ENCODE results near the gene ABHD11.
"Not testable (repeated sequence)": the region's sequence is repeated elsewhere in the genome, so short reads cannot be mapped to it uniquely, and the experiment has no call there.

ABHD11 gene, protein sequence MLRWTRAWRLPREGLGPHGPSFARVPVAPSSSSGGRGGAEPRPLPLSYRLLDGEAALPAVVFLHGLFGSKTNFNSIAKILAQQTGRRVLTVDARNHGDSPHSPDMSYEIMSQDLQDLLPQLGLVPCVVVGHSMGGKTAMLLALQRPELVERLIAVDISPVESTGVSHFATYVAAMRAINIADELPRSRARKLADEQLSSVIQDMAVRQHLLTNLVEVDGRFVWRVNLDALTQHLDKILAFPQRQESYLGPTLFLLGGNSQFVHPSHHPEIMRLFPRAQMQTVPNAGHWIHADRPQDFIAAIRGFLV

GRCh38 chr7:73738612-73739386, at the start of gene ABHD11:
Gene ABHD11 (minus strand): TSS chr7:73738802. CDS start chr7:73738770, 32 bp downstream.
- DNase-seq (ENCODE audit: extremely low spot score, insufficient read length, low read depth) (peak; percentile 97), FAIRE-seq (peak; percentile 97)

DNA sequence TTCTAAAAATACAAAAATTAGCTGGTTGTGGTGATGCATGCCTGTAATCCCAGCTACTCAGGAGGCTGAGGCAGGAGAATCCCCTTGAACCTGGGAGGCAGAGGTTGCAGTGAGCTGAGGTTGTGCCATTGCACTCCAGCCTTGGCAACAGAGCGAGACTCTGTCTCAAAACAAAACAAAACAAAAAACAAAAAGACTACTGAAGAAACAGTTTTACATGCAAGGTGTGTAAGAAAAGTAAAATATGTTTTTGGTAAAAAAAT, 49.1 kb upstream of the ABHD11 start:
- not testable (repeated sequence) for FAIRE-seq; DNase-seq (ENCODE audit: extremely low spot score, insufficient read length, low read depth)

DNA sequence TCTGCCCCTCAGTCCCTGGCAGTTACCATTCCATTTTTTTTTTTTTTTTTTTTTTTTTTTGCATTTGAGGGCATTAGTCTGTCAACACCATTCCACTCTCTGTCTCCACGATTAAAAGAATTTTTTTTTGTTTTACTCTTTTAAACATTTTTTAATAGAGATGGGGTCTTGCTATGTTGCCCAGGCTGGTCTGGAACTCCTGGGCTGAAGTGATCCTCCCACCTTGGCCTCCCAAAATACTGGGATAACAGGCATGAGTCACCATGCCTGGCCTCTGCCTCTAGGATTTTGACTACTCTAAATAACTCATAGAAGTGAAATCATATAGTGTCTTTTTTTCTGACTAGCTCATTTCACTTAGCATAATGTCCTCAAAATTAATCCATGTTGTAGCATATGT, 48.0 kb upstream of the ABHD11 start:
- DNase-seq (ENCODE audit: extremely low spot score, insufficient read length, low read depth) (no peak), FAIRE-seq (no peak)

DNA sequence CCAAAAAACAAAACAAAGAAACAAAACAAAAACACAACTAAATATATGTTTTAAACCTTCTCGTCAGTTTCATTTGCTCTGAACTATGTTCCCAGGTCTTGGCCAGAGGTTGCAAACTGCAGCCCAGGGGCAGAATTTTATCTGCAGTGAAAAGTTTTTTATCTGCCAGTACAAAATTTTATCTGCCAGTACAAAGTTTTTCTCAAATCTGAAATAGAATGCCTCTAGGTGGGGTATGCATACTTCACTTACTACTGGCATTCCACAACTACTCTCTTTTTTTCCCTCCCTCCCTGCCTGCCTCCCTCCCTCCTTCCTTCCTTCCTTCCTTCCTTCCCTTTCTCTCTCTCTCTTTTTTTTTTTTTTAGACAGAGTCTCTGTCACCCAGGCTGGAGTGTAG, 40.9 kb upstream of the ABHD11 start:
- no peak for FAIRE-seq

DNA sequence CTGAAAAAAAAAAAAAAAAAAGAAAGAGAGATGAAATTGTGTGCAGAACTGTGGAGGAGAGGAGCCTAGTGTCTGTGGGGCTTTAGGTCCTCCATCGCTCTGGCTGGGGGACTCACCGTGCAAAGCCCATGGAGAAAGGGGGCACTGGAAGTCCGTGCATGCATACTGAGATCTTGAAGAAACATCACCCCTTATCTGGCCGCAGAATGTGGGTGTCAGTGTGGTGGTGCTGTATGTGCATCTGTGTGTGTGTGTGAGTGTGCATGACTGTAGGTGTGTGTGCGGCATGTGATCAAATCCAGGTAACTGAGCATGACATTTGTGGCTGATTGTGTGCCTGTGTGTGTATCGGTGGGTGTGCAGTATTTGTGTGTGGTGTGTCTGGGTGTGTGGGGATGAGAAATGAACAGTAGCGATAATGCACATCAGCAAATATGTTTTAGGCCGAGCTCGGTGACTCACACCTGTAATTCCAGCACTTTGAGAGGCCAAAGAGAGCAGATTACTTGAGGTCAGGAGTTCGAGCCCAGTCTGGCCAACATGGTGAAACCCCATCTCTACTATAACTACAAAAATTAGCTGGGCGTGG, 40.3 kb upstream of the ABHD11 start:
- DNase-seq (ENCODE audit: extremely low spot score, insufficient read length, low read depth) = no peak

More for the DNA sequence above, 40.9 kb upstream of the ABHD11 start:
- DNase-seq (ENCODE audit: extremely low spot score, insufficient read length, low read depth) = no peak

GRCh38 chr7:73774923-73775322, 36.3 kb upstream of the ABHD11 start:
- FAIRE-seq = no peak
- no peak for DNase-seq (ENCODE audit: extremely low spot score, insufficient read length, low read depth)

More for the DNA sequence above, 40.3 kb upstream of the ABHD11 start:
- no peak for FAIRE-seq

DNA sequence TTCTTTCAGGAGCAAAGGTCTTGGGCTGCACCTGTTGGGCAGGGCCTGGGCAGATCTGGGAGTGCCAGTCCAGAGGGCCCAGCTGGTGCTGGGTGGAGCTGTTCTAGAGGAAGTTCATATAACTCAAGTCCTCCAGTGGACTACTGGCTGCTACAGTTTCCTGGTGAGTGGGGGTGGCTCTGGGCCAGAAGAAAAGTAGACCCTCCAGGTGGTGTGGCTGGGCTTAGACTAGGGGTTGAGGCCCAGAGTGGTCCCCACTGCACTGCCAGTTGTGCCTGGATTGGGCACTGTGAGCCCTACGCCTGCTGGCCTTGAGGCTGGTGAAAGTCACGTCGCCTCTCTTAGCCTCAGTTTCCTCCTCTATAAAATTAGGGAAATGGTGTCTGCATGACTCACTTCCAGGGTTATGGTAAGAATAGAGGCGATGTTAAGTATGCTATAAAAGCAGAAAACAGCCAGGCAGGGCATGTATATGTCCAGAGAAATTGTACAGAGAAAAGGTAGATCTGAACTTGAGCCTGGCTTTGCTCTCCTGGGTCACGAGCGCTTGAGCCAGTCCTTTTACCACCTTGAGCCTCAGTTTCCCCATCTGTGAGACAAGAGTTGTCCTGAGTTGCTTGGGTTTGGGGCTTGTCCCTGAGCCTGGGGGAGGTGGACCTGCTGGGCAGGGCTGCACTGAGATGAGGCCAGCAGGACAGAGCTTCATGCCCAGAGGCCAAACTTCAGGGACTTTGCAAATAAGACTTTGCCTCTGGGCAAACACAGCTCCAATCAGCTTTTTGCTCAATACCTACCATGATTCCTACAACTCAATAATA, 35.3 kb upstream of the ABHD11 start:
- no peak for FAIRE-seq
- no peak for DNase-seq (ENCODE audit: extremely low spot score, insufficient read length, low read depth)

GRCh38 chr7:73770860-73771670, 32.5 kb upstream of the ABHD11 start:
- DNase-seq (ENCODE audit: extremely low spot score, insufficient read length, low read depth) = no peak
- no peak for FAIRE-seq

DNA sequence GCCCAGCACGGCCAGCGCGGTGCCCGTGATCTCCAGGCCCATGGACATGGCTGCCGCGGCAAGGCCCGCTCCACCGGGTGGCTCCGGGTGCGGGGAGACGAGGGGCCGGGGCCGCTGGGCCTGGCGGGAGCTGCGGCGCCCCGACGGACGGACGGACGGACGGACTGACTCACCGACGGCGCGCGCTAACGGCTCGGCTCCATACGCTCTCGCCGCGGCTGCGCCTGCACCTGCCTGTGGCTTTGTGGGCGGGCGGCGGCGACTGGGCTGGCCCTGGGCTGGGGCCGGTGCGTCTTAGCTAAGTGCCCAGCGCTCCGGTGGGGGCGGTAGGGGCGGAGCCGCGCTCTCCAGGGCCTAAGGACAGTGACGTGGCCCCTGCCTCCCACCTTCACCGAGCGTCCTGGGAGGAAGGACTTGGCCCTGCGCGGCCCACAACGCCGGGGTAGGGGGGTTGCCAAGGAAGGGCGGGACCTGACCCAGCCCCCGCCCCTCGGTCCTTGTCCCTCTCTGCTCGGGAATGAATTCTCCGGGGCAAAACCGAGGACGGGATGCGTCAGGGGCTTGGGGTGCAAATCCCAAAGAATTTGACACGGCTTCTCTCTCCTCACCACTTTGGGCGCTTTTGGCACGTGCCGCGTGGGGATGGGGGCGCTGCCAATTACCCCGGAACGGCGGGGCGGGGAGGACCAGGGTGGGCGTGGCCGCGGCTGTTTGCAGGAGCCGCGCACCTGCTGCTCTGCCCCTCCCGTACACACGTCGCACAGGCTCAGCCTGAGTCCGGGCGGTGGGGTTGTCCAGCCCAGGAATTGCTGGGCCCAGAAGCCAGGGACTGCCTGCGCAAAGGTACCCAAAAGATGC, 31.6 kb upstream of the ABHD11 start, which contains the start of gene CLDN3:
TSS of gene CLDN3 (minus strand) at position 269 of the 858 bp plus-strand sequence. CDS start at position 48, 221 bp downstream.
- DNase-seq (ENCODE audit: extremely low spot score, insufficient read length, low read depth) = no peak
- FAIRE-seq = no peak

DNA sequence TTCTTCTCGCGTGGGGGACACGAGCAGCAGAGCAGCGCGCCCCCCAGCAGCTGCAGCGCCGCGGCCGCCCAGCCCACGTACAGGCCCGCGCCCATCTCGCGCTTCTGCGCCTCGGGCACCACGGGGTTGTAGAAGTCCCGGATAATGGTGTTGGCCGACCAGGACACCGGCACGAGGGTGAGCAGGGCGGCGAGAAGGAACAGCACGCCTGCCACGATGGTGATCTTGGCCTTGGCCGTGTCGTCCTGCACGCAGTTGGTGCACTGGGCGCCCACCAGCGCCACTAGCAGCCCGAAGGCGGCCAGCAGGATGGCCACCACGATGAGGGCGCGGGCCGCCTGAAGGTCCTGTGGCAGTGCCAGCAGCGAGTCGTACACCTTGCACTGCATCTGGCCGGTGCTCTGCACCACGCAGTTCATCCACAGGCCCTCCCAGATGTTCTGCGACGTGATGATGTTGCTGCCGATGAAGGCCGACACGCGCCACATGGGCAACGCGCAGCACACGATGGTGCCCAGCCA, 30.9 kb upstream of the ABHD11 start:
- DNase-seq (ENCODE audit: extremely low spot score, insufficient read length, low read depth) = no peak
- FAIRE-seq = no peak

- DNase-seq (ENCODE audit: extremely low spot score, insufficient read length, low read depth) (no peak), FAIRE-seq (no peak)
Measured at GRCh38 chr7:73768641-73769480, 30.3 kb upstream of the ABHD11 start.

- DNase-seq (ENCODE audit: extremely low spot score, insufficient read length, low read depth) (no peak), FAIRE-seq (no peak)
Measured at GRCh38 chr7:73766556-73767229, 28.1 kb upstream of the ABHD11 start.

- no peak for DNase-seq (ENCODE audit: extremely low spot score, insufficient read length, low read depth)
- no peak for FAIRE-seq
Measured at GRCh38 chr7:73762659-73762999, 24.0 kb upstream of the ABHD11 start.

GRCh38 chr7:73761854-73762658, 23.5 kb upstream of the ABHD11 start:
- DNase-seq (ENCODE audit: extremely low spot score, insufficient read length, low read depth) (no peak), FAIRE-seq (no peak)

DNA sequence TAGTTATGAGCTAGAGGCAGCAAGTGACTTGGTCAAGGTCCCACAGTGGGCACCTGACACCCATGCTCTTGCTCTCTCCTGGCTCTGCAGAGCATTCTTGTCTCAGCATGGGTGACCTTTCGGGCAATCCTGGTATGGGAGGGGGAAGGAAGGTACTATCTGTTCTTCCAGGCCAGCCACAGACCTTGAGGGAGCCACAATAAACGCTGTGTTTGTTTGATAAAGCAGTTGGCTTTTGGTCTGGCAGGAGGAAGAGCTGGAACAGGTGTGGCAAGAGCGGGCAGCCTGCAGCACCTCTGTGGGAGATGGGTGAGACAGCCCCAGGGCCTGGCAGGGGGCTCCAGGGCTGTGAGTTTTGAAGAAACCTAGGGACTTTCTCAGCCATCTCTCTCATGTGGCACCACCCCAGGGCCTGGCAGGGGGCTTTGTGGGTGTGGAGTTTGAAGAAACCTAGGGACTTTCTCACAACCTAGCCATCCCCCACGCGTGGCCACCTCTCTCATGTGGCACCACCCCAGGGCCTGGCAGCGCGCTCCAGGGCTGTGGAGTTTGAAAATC, 20.1 kb upstream of the ABHD11 start:
- FAIRE-seq (no peak), DNase-seq (ENCODE audit: extremely low spot score, insufficient read length, low read depth) (no peak)

All from GM18507 (cell line).